Prostate gland (tissue), 2 donors: ENCODE results near the gene PARVB. TPM values are rescaled to one million over a fixed set of nuclear protein-coding genes. Genes with fewer than 3 reads are reported as not detected.

Experiments used
- DNase-seq: peaks from one replicate; pipeline ENCODE4 v3.0.0-alpha.2; 2019; ENCODE audit warnings: low spot score
- H3K27ac ChIP-seq, 2 donors: fragments of 200-600 bp; sonication (generic); 2 replicates each; pipeline ENCODE4 v1.5.1; 2017 to 2019
- H3K27me3 ChIP-seq: fragments of 200-600 bp; sonication (generic); replicated peaks from 2 replicates; pipeline ENCODE4 v1.5.1; 2019; ENCODE audit not compliant: insufficient read depth
- H3K36me3 ChIP-seq, 2 donors: fragments of 200-600 bp; sonication (generic); 1 replicate in 1 of 2; 2 replicates in 1 of 2; pipeline versions ENCODE4 v1.5.1 to v1.8.1; 2017 to 2019
- H3K4me1 ChIP-seq: fragments of 200-600 bp; sonication (generic); replicated peaks from 2 replicates; pipeline ENCODE4 v1.5.1; 2019
- H3K4me3 ChIP-seq, 2 donors: fragments of 200-600 bp; sonication (generic); 2 replicates each; pipeline ENCODE4 v1.5.1; 2017 to 2019
- H3K9me3 ChIP-seq: fragments of 200-600 bp; sonication (generic); 2 replicates; pipeline ENCODE4 v1.5.1; 2017
- CTCF ChIP-seq, 4 experiments: fragments of 200-600 bp in 2 of 4; fragments of 450-650 bp in 2 of 4; sonication (generic) in 2 of 4; IDR thresholded peaks; 1 replicate in 3 of 4; 2 replicates in 1 of 4; pipeline ENCODE4 v1.5.1; 2016 to 2019; ENCODE audit warnings: antibody characterized with exemption in 4 of 4, mild to moderate bottlenecking in 2 of 4, moderate library complexity in 2 of 4
- POLR2A ChIP-seq: fragments of 450-650 bp; IDR thresholded peaks from one replicate; pipeline ENCODE4 v1.6.1; 2016; ENCODE audit warnings: antibody characterized with exemption, mild to moderate bottlenecking
- POLR2AphosphoS5 ChIP-seq: sonication (generic); formaldehyde crosslinking; IDR thresholded peaks from one replicate; pipeline ENCODE4 v1.6.1; 2017; ENCODE audit warnings: antibody characterized with exemption
- WGBS: methylation state at CpG from one replicate; pipeline ENCODE4 v1.1.5; 2018; 5-methylcytosine and 5-hydroxymethylcytosine counted together
- intact Hi-C: fragments of 100-400 bp; cut with DNase I; formaldehyde crosslinking; loops from one replicate; pipeline ENCODE4 v1.14.2; 2022
- total RNA-seq, 2 donors: library from RNA; depleted of rRNA; stranded (reverse); fragments of >200 nt; gene quantifications; one replicate each; pipeline ENCODE4 v1.1.0, GENCODE V29; 2016

Gene PARVB
- total RNA-seq, 2 donors from 2014 or later: 11.7 to 28.4 TPM

GRCh38 chr22:44195189-44195871 is 171.2 kb downstream of the PARVB start:
- Histone ChIP-seq H3K36me3 (no peaks in the 10 kb centered on the region), H3K4me3 (no peak overlapping the region), H3K9me3 (no peaks in the 10 kb centered on the region), H3K4me1 (no peaks in the 10 kb centered on the region), H3K27ac (no peak overlapping the region), H3K27me3 (no peaks in the 10 kb centered on the region)
- intact Hi-C loops: no loop called here
- TF ChIP-seq POLR2A: no peak
- TF ChIP-seq CTCF (IDR thresholded peaks at IDR 0.05): no peak
- no peak for TF ChIP-seq POLR2AphosphoS5
- 57% methylated on average over 5 of the region's 5 CpGs for WGBS
- DNase-seq: no peak

- intact Hi-C loops: no loop called here
- Histone ChIP-seq H3K4me1 (no peaks in the 10 kb centered on the region), H3K4me3 (no peak overlapping the region), H3K27ac (no peak overlapping the region), H3K36me3 (no peaks in the 10 kb centered on the region), H3K27me3 (no peaks in the 10 kb centered on the region), H3K9me3 (no peaks in the 10 kb centered on the region)
- 54% methylated on average over 9 of the region's 9 CpGs for WGBS
- DNase-seq: no peak
- TF ChIP-seq POLR2AphosphoS5 (no peak), CTCF (IDR thresholded peaks at IDR 0.05) (no peak)
Measured at GRCh38 chr22:44196241-44196640, 172.1 kb downstream of the PARVB start.

- H3K27me3 ChIP-seq: no peaks in the 10 kb centered on the region
- H3K27ac ChIP-seq: no peak overlapping the region
- H3K4me3 ChIP-seq: no peak overlapping the region
- no peak for DNase-seq
- TF ChIP-seq POLR2A (no peak), CTCF (IDR thresholded peaks at IDR 0.05) (no peak), POLR2AphosphoS5 (no peak)
- intact Hi-C loops: no loop called here
- H3K9me3 ChIP-seq: no peaks in the 10 kb centered on the region
- H3K36me3 ChIP-seq: no peaks in the 10 kb centered on the region
- no peaks in the 10 kb centered on the region for H3K4me1 ChIP-seq
- WGBS: 57% methylated on average over 10 of the region's 10 CpGs
Measured at GRCh38 chr22:44196731-44197131, 172.6 kb downstream of the PARVB start.

- Histone ChIP-seq H3K9me3 (no peaks in the 10 kb centered on the region), H3K36me3 (no peaks in the 10 kb centered on the region), H3K4me1 (no peaks in the 10 kb centered on the region), H3K27me3 (no peaks in the 10 kb centered on the region), H3K4me3 (no peak overlapping the region), H3K27ac (no peak overlapping the region)
- WGBS: 91% methylated on average over 2 of the region's 2 CpGs
- no peak for TF ChIP-seq POLR2A
- no peak for TF ChIP-seq CTCF (IDR thresholded peaks at IDR 0.05)
- no peak for TF ChIP-seq POLR2AphosphoS5
- DNase-seq: no peak
- intact Hi-C loops: no loop called here
Measured at GRCh38 chr22:44197271-44197670, 173.2 kb downstream of the PARVB start.

GRCh38 chr22:44199164-44199563 is 175.1 kb downstream of the PARVB start:
- no peak overlapping the region for H3K27ac ChIP-seq
- no peaks in the 10 kb centered on the region for H3K36me3 ChIP-seq
- WGBS: 87% methylated on average over 2 of the region's 2 CpGs
- no peaks in the 10 kb centered on the region for H3K4me1 ChIP-seq
- intact Hi-C loops: no loop called here
- no peak for DNase-seq
- no peaks in the 10 kb centered on the region for H3K9me3 ChIP-seq
- H3K27me3 ChIP-seq: no peaks in the 10 kb centered on the region
- no peak for TF ChIP-seq POLR2AphosphoS5
- no peak for TF ChIP-seq POLR2A
- no peak for TF ChIP-seq CTCF (IDR thresholded peaks at IDR 0.05)
- H3K4me3 ChIP-seq: no peak overlapping the region
